ENCODE results near the gene SERPINE1.

Gene SERPINE1

DNA sequence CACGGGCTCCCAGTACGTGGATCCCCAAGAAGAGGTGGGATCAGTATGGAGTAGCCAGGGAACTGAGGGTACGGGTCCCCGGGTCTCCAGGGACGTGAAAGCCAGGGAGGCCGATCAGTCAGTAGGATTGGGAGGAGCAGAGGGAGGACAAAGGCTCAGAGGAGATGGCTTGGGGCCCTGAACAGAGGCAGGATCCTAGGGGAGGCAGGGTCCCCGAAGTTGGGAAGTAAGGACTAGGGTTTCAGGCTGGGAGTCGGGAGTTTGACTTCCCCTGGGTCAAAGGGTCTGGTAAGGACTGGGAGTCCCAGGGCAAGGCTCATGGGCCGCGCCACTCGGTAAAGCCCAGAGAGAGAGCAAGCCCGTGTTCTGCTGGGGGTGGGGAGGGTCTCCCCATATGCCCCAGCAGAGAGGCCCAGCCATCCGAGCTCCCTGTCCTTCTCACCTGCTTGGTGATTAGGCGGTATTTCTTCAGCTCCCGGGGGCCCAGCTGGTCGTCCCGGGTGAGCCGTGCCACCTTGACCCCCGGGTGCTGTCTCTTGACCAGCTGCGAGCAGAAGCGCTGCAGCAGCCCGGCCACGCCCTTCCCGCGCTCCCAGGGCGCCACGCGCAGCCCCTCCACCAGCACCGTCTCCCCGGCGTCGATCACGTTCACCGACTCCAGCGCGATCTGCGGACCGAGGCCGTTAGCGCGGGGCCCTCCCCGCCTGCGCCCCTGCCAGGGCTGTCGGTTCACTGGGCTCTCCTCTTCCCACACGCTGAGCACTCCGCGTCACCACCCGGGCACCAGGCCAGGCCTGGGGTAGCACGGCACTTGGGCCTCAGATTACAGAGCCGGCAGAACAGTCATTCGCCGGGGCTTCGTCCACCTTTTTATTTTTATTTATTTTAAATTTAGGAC is 46.2 kb downstream of the SERPINE1 start:
- TF ChIP-seq, protein P1, sequence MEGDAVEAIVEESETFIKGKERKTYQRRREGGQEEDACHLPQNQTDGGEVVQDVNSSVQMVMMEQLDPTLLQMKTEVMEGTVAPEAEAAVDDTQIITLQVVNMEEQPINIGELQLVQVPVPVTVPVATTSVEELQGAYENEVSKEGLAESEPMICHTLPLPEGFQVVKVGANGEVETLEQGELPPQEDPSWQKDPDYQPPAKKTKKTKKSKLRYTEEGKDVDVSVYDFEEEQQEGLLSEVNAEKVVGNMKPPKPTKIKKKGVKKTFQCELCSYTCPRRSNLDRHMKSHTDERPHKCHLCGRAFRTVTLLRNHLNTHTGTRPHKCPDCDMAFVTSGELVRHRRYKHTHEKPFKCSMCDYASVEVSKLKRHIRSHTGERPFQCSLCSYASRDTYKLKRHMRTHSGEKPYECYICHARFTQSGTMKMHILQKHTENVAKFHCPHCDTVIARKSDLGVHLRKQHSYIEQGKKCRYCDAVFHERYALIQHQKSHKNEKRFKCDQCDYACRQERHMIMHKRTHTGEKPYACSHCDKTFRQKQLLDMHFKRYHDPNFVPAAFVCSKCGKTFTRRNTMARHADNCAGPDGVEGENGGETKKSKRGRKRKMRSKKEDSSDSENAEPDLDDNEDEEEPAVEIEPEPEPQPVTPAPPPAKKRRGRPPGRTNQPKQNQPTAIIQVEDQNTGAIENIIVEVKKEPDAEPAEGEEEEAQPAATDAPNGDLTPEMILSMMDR (IDR thresholded peaks at IDR 0.05; ENCODE audit: low read length, missing control alignments), result no peak
- DNase-seq (ENCODE audit: low read depth), result peak; percentile 78
- H3K4me3 ChIP-seq (replicated peaks; ENCODE audit: low read depth, low read length), result no peak overlapping the region

DNA sequence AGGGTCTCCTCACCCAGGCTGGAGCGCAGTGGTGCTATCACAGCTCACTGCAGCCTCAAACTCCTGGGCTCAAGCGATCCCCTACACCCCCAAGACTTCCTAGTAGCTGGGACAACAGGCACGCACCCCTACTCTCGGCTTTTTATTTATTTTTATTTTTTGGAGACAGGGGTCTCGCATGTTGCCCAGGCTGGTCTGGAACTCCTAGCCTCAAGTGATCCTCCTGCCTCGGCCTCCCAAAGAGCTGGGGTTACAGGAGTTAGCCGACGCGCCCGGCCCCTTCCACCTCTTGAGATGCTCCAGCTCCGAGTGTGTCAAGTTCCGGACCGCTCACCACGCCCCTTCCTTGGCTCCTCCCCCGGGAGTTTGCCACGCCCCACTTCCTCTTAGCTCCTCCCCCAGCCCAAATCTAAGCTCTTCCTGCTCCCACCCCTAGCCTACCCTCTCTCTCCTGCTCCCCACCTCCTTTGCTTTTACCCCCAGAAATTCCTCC is 46.9 kb downstream of the SERPINE1 start:
- DNase-seq (ENCODE audit: low read depth), result peak; percentile 58
- H3K4me3 ChIP-seq (replicated peaks; ENCODE audit: low read depth, low read length), result no peak overlapping the region
- TF ChIP-seq, protein P1 (IDR thresholded peaks at IDR 0.05; ENCODE audit: low read length, missing control alignments), result no peak

DNA sequence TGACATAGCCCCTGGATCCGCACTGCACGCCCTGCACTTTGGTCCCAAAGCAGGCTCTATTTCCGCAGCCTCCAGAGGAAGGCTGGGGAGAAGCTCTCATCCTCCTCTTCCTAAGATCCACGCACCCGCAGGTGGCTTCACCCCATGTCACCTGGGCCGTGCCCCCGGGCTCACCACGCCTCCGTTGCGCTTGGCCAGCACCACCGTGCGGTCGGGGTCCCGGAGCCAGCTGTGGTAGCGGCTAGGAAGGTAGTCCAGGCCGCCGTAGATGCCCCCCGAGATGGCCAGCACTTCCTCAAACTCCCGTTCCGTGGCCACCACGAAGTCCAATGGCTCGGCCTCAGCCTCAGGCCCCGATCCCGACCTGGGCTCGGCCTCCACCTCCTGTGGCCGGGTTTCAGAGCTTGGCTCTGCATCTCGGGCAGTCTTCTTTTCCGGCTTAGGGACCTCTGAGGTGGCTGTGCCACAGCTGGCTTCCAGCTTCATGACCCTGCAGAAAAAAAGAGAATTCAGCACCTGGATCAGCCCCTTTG is 47.5 kb downstream of the SERPINE1 start:
- DNase-seq (ENCODE audit: low read depth), result no peak
- no peak overlapping the region for H3K4me3 ChIP-seq (replicated peaks; ENCODE audit: low read depth, low read length)
- TF ChIP-seq, protein P1 (IDR thresholded peaks at IDR 0.05; ENCODE audit: low read length, missing control alignments), result no peak

DNA sequence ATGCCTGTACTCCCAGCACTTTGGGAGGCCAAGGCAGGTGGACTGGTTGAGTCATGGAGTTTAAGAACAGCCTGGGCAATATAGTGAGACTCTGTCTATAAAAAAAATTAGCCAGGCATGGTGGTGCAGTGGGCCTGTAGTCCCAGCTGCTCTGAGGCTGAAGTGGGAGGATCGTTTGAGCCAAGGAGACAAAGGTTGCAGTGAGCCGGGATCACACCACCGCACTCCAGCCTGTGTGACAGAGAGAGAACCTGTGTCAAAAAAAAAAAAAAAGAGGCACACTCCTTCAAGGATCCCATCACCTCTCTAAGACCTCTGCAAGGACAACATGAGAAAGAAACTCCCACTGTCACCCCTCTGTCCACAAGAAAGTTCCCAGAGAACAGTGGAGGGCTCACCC is 48.8 kb downstream of the SERPINE1 start:
- TF ChIP-seq, protein P1 (IDR thresholded peaks at IDR 0.05; ENCODE audit: low read length, missing control alignments), result no peak
- no peak overlapping the region for H3K4me3 ChIP-seq (replicated peaks; ENCODE audit: low read depth, low read length)
- DNase-seq (ENCODE audit: low read depth), result no peak

DNA sequence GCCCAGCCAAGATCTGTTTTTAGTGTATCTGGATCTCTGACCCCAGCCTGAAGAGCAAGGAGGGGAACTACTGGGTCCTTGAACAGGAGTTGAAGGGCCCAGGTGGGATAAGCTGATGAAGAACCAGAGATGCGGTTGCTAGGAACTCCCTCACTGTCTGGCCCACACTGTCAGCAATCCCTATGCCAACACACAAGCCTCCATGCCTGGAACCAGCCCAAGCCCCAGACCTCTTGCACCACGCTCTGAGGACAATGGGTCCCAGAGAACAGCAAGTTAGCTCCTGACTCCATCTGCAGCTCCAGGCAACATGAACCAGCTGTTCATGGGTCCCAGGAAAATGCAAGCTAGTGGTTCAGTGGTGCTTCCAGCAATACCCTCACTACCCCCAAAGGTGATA is 50.7 kb downstream of the SERPINE1 start:
- peak; percentile 77 for DNase-seq (ENCODE audit: low read depth)
- TF ChIP-seq, protein P1 (IDR thresholded peaks at IDR 0.05; ENCODE audit: low read length, missing control alignments), result no peak
- no peak overlapping the region for H3K4me3 ChIP-seq (replicated peaks; ENCODE audit: low read depth, low read length)

DNA sequence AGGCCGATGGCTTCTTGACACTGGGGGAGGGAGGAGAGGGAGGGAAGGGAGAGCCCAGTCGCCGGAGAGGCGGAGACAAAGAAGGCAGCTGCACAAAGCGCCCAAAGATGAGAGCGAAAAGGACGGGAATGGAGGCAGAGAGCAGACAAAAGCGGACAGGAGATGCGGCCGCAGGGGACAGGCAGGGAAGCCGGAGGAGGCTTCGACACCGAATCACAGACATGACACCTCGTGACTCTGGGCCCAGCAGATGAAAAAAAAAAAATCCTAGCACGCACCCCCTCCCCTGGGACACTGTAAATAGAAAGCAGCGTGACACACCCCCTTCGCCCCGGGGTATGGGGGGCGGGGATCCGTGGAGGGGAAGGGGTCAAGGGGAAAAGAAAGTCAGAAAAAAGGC is 52.2 kb downstream of the SERPINE1 start:
- no peak for DNase-seq (ENCODE audit: low read depth)
- TF ChIP-seq, protein P1 (IDR thresholded peaks at IDR 0.05; ENCODE audit: low read length, missing control alignments), result no peak
- no peak overlapping the region for H3K4me3 ChIP-seq (replicated peaks; ENCODE audit: low read depth, low read length)

Measured in fibroblast of pulmonary artery (primary cell).